RKO (cell line): Measurements from ENCODE around the gene BICD2.
A peak's percentile ranks its signal among the peaks of the same experiment; 100 is the strongest.
"Not testable (repeated sequence)": the region's sequence is repeated elsewhere in the genome, so short reads cannot be mapped to it uniquely, and the experiment has no call there.

ENCODE experiments used
- DNase-seq: peaks from one replicate; pipeline ENCODE4 v3.0.0-alpha.2; 2016; ENCODE audit warnings: low spot score

BICD2 gene

GRCh38 chr9:92764381-92764987 is at the start of gene BICD2:
TSS of gene BICD2 (minus strand) at chr9:92764833. CDS start at chr9:92764744, 89 bp downstream.
- peak; percentile 24 for DNase-seq

- not testable (repeated sequence) for DNase-seq
Observed at GRCh38 chr9:92809629-92810326, 45.1 kb upstream of the BICD2 start.

GRCh38 chr9:92808726-92809451 is 44.3 kb upstream of the BICD2 start:
- no peak for DNase-seq

DNA sequence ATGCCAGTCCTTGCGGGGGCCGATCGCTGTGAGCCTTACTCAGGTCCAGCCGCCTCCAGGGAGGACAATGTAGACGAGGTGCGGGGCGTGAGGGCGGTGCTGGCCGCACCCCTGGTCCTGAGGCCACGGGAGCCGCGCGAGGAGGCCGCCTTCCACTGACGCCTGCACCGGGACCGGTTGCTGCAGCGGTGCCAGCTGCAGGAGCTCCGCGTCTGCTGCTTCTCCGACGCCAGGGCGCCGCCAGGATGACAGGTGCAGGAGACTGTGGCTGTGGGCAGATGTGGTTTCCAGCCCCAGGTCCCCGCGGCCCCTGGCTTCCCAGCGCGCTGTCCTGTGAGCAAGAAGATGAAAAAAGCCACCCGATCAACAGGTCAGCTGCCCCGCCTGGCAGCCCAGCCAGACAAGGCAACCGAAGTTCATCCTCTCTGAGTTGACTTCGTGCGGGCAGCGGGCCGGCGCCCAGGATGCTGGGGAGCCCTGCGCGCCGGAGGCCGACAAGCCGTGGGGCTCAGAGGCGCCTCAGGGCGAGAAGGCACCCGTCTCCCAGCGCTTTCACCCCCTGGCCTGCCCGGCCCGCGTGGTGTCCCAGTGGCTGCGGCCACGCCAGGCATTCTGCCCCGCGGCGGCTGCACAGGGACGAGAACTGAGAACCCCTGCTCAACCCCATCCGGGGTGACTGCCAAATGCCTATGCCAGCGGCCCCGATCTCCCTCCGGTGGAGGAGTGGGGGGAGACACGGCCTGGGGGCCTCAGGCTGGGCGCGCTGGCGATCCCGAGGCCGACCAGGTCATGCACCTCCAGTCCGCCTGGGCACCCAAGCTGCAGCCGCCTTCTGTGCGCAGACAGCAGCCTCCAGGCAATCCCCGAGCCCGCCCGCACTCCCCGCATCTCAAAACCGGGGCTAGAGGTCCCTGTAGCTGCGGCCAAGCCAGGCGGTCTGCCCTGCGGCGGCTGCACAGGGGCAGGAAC is 43.4 kb upstream of the BICD2 start:
- no peak for DNase-seq

DNA sequence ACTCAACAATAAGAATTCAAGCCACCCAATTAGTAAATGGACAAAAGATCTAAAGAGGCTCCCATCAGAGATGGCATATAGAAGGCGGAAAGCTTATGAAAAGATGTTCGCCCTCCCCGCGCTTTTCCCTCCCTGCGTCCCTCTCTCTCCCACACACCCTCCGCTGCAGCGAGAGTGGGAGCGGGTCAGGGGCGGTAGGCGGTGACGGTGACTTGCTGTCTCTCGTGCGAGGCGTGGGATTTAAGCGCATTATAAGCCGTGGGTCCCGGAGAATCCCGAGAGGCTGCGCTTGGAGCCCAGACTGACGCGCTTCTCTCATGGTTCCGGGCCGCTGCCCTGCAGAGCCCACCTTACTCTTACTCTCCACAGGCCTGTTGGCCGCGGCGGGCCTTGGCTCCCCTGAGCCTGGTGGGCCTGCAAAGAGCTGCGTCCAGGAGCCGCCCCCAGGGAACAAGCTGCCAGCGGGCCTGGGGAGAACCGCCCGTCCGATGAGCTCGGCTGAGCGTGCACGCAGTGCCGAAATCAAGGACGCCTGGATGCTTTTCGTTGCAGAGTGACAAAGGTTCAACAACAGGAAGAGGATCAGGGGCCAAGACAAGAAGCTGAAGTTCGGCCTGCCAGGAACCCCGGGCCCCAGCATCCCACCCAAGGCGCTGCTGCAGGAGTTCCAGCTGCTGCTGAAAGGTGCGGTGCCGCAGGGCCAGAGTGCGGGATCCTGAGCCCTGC is 42.6 kb upstream of the BICD2 start:
- no peak for DNase-seq

DNA sequence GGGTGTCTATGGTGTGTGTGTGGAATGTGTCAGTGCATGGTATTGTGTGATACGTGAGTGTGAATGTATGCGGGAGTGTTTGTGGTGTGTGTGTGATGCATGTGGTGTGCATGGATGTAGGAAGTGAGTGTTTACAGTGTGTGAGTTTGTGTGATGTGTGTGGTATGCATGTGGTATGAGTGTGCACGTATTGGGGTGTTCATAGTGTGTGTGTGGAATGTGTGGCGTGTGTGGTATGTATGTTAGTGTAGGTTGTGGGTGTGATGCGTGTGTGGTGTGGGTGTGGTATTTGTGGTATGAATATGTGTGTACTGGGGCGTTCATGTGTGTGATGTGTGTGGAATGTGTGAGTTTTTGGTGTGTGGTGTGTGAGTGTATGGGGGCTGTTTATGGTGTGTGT is 40.1 kb upstream of the BICD2 start:
- no peak for DNase-seq

GRCh38 chr9:92798358-92798757 is 33.7 kb upstream of the BICD2 start:
- no peak for DNase-seq

DNA sequence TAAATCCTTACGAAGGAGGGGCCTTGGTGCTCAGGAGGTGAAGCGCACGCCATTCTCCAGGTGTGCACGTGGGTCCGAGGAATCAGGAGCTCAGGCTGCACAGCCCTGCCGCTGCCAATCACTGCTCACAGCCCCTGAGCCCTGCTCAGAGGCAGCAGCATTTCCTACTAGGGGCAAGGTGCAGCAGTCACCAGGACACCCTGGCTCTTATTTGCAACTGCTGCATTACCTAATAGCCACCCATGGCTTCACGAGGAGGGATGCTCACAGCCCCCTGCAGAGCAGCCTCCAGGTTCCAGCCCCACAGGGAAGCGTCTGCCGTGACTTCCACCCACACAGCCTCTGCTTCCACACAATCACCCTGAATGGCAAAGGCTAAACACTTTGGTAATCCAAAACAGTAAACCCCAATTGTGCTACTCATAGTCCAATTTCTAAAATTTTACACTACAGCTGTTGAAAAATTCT is 31.7 kb upstream of the BICD2 start:
- DNase-seq: not testable (repeated sequence)

DNA sequence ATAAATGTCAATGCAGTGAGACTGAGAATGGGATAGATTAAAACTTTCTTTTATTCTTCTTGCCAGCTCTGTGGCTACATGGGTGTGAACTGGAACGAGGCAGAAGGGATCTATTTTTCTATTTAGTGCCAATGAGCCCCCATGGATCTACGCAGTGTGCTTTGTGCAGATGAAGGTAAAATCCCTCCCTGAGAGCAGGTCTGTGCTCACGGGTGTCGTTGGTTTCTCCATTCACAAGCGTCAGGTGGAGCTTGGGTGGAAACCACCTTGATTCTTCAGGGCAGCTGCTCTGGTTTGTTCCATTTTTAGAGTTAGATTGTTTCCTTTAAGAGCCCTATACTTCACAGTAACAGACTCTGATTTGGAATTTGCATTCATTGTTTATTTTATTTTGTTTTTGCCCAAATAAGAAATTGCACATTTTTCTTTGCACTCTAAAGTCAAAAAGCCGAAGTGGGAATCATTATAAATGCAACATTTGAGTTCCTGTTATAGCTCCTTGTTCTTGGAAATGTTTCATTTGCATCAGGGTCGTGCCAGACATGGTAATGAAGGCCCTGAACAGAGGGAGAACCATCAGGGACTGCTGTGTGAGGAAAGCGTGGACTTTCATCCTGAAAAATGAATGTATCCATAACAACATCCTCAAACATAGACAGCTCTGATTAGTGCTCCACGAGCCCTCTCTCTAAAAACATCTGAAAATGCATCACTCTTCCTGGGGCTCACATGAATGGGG is 31.1 kb upstream of the BICD2 start:
- no peak for DNase-seq

DNA sequence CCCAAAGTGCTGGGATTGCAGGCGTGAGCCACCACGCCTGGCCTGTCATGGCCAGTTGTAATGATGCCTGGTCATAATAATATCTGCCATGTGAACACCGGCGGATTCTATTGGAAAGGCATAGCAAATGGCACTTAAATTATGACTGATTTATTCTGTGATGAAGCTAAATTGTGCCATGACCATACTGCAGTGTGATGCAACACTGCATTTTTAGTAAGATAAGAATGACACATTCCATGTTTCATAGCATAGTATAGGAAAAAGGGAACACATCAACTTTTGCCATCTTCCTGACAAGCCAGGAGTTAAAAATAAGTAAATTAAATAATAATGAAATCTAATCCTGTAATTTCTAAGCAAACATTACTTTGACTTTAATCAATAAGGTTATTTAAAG is 30.4 kb upstream of the BICD2 start:
- no peak for DNase-seq

GRCh38 chr9:92794426-92794825 is 29.8 kb upstream of the BICD2 start:
- DNase-seq: no peak

- peak; percentile 81 for DNase-seq
Observed at GRCh38 chr9:92790542-92791527, 26.2 kb upstream of the BICD2 start.

- no peak for DNase-seq
Observed at GRCh38 chr9:92786298-92786697, 21.7 kb upstream of the BICD2 start.

DNA sequence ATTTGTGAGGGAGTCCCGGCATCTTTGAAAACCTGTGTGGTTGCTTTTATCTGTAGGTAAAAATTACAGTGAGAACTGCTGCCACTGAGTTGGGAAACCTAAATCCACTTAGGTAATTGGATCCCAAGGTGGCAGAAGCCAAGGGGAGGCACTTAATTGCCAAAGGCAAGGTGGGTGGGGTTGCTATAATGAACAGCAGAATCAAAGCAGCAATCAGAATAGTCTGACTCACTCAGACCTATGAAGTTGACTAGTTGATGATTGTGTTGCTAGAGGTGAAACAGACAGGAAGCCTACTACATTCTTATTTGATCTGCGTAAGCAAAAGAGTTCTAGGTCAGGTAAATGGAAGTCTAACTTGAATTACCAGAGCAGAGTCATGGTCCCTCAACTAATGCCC is 17.3 kb upstream of the BICD2 start:
- DNase-seq: no peak

DNA sequence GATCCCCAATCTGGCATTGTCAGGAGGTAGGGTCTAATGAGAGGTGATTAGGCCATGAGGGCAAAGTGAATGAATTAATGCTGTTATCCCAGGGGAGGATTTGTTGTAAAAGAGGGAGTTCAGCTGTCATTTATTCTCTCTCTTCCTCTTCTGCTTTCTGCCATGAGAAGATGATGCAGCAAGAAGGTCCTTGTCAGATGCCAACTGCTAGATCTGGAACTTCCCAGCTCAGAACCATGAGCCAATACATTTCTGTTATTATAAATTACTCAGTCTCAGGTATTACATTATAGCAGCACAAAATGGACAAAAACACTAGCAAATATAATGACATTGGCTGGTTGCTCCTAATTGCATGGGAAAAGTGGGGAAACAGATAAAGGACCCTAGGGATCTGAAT is 15.6 kb upstream of the BICD2 start:
- no peak for DNase-seq

DNA sequence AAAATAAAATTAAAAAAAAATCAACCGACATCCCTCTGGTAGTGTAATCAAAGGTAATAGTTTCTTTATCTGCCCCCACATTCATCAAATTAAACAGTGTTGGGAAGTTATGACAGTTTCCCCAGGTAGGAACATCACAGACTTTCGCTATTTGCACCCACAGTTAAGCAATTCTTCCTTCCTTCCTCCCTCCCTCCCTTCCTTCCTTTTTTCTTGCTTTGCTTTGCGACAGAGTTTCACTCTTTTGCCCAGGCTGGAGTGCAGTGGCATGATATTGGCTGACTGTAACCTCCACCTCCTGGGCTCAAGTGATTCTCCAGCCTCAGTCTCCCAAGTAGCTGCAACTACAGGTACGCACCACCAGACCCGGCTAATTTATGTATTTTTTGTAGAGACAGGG is 10.8 kb upstream of the BICD2 start:
- DNase-seq: no peak

DNA sequence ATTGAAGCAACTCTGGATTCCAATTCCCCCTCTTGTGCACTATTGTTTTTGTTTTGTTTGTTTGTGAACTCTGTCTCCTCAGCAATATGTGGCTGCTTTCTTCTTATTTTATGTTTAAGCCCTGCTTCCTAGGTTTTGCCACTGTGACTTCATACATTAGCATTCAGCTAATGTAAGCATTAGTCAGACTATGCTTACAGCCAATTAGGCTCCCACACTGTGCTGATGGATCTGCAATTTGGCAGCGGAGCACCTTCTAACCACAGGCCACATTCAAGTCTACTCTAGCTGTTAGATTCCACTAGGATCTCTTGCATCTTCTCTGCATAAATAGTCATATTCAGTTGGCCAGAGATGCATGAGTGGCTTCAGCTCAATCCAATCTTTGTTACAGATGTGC is 9.6 kb upstream of the BICD2 start:
- DNase-seq: peak; percentile 86

DNA sequence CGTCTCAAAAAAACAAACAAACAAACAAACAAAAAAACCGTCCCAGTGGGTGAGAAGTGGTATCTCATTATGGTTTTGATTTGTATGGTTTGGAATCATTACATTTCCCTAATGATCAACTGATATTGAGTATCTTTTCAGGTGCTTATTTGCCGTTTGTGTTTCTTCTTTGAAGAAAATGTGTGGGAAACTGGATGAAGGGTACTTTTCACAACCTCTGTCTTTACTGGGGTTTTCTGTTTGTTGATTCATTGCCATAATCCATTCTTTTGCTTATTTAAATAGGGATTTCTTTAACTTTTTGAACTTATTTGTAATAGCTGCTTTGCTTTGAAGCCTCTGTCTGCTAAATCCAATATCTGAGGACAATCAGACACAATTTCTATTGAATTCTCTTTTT is 9.2 kb upstream of the BICD2 start:
- DNase-seq: no peak

DNA sequence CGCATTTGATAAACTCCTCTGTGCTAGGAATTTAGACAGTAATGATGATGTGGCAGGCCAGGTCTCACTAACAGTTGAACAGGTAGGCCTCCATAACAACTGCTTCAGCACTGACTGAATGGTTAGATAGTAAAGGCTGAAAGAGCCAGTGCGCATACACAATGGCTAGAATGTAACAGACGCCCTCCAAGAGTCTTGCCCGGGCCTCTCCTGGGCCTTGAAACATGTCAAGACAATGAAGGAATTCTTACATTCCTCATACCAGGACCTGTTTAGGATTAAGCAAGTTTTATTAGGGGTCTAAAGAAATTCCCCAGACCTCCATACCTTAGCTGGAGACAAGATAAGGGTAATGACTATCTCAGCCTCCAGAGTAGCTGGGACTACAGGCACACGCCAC is 6.7 kb upstream of the BICD2 start:
- no peak for DNase-seq
